Glomerular visceral epithelial cell (primary cell): ENCODE measurements around the gene FLT1.

Experiments used
- DNase-seq: peaks from one replicate; pipeline ENCODE4 v3.0.0-alpha.2; 2016; ENCODE audit errors: extremely low spot score

Gene FLT1

DNA sequence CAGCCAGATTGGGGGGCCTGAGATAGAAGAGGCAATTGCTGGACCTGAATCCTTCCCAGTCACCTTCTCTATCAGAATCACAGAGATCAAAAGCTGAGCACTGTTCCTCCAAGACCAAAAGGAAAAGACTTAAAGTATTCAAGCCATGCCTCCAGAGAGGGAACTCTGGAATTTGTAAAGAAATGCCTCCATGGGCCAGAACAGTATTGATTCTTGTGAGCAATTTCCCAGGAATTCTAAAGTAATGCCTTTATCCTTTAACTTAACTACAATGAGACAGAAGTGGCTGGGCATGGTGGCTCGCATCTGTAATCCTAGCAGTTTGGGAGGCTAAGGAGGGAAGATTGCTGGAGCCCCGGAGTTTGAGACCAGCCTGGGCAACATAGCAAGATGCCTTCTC, 148.8 kb downstream of the FLT1 start:
- no peak for DNase-seq

DNA sequence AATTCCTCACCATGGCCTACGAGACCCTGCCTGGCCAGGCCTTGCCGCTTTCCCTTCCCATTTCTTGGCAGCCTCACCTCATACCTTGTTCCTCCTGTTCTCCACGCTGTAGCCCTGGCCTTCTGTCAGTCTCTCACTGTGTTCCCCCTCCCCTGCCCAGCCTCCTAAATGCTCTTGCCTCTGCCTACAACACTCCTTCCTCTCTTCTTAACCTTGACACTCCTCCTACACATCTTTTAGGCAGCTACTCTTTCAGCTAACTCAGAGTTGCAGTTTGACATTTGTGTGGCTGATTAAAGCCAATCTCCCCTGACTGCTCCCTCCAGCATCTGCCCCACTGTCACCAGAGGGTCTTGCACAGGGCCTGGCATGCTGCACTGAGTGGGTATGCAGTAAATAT, 150.8 kb downstream of the FLT1 start:
- no peak for DNase-seq

DNA sequence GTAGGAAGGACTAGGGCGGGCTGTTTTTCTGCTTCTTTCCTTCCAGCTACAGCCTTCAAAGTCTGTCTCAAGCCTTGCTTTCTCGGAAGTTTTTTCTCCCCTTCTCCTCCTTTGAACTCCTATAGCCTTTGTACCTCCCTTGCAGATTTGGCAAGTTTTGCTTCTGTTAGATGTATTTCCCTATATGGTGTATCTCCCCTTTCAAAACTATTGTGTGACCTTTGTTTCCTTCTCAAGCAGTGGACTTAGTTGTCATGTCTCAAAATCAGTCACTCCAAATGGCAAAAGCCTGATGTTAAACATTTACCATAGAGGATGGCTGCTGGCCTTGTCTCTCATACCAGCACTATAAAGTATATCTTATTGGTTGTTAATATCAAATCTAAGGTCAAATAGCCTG, 152.7 kb downstream of the FLT1 start:
- DNase-seq, result no peak

GRCh38 chr13:28340272-28340793, 154.6 kb downstream of the FLT1 start:
- no peak for DNase-seq

- DNase-seq, result no peak
Measured at GRCh38 chr13:28339419-28339818, 155.5 kb downstream of the FLT1 start.

DNA sequence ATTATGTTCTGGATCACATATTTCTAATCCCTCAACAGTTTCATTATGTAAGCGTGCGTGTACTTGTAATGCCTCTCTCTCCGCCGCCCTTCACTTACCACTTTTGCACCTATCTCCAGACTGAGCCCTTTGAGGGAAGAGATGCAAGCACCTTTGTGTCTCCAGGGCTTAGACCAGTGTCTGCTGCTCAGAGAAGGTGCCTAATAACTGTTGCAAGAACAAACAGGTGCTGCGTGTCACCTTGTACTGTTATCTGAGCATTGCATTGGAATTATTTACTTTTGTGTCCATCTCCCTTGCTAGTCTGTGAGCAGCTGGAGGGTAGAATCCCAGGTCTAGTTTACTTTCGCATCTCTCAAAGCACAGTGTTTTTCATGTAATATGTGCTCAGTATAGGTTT, 156.2 kb downstream of the FLT1 start:
- DNase-seq, result no peak

GRCh38 chr13:28338006-28338574, 156.8 kb downstream of the FLT1 start:
- DNase-seq, result no peak

DNA sequence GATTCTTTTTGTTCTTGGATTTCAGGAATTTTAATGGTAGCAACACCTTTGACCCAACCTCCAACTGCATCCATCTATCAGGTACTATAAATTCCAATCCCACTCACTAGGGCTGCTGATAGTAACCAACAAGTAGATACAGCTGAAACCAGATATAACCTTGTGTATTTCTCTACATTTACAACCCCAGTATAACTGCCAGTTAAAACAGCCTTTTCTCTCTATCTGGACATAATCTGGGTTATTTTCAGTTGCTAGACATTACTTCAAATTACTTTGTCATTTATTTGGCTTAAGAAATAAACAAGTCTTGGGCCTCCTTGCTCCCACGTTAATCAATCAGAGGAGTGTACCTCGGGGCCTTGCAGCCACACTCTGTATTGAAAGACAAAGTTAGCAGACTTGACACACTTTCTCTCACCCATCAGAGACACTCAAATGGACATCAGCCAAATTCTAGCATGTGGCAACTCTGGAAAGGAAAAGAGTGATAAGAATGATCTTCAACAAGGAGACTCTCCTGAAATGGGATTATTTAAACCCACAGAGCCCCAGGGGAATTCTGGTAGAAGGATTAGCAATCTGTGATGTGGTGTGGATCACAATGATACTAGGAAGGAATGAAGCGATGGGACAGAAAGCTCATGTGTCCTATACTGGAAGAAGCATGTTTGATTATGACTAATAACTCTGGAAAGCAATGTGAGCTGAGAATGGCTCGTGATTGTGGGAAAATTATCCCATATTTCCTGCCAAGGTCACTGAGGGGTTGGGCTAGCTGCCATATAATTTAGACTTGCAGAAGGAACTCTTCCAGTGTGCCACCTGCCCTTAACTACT, 157.5 kb downstream of the FLT1 start:
- no peak for DNase-seq

DNA sequence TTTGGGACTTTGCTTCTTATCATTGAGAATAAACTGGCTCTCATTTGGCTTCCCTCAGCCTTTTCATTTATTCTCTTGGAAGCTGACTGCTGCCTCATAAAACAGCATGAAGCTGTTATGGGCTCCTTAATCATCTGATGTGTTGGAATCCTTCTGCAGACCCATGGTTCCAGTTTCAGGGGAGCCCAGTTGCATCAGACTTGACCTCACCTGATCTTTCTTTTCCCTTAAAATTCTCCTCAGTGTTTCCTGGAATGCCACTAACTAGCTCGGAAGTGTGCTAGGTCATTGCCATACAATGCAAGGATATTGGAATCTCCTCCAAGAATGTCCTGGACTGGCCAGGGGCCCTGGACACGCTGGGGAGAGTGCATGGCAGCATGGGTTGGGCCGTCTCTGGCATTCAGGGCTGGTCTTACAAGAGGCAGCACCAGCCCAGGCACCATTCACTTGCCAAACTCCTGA, 158.7 kb downstream of the FLT1 start:
- DNase-seq, result no peak

DNA sequence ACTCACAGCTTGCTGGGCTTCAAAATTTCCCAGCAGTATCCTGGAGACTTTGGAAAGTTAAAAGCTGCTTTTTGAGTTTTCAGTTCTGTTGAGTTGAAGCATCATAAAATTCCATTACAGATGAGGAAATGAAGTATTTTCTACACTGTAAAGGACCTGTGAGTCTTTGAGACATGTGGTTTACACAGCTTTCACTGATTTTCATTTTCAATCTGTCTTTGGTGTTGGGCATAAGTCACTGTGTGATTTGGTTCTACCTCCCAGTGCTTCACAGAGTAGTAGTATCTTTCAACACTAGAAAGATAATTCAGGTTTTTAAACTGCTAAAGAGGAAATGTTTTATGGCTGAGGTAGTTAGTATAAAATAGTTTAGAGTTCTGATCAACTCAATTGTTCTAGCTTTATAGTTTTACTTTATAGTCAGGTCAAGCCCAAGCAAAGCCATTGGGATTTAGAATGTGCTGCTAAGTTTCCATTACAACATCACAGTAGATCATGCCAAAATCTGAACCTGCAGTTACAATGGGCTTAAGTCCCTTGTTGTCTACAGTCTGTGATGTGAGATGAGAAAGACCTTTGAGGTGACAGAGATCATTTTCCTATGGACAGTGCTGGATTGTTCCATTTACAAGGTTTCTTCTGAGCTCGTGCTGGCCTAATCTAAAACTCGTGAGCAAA, 161.6 kb downstream of the FLT1 start:
- no peak for DNase-seq

GRCh38 chr13:28329395-28330158, 165.4 kb downstream of the FLT1 start:
- no peak for DNase-seq

GRCh38 chr13:28328271-28328607, 166.7 kb downstream of the FLT1 start:
- no peak for DNase-seq

- DNase-seq, result no peak
Measured at GRCh38 chr13:28327373-28328270, 167.3 kb downstream of the FLT1 start.

- no peak for DNase-seq
Measured at GRCh38 chr13:28326056-28326455, 168.9 kb downstream of the FLT1 start.

GRCh38 chr13:28325022-28325421, 169.9 kb downstream of the FLT1 start:
- no peak for DNase-seq

- peak; percentile 58 for DNase-seq
Measured at GRCh38 chr13:28324181-28324789, 170.6 kb downstream of the FLT1 start.

- DNase-seq, result no peak
Measured at GRCh38 chr13:28322256-28322905, 172.5 kb downstream of the FLT1 start.

DNA sequence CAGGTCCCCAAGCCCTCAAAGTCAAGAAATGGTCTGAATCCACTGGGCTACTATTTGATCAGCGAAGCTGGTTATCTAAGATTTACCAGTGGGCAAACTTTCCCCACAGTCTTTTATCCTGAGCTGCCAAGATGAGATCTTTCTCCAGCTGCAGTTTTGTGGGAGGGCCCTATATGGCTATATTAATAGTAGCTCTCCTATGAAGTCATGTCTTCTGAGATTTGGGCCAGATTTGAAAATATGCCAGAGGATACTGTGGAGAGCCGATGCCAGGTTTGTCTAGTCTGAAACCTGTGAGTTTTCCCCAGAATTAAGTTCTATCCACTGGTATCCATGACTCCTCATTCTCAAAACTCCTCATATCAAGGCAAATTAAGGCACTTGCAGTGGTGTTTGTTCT, 173.2 kb downstream of the FLT1 start:
- no peak for DNase-seq

DNA sequence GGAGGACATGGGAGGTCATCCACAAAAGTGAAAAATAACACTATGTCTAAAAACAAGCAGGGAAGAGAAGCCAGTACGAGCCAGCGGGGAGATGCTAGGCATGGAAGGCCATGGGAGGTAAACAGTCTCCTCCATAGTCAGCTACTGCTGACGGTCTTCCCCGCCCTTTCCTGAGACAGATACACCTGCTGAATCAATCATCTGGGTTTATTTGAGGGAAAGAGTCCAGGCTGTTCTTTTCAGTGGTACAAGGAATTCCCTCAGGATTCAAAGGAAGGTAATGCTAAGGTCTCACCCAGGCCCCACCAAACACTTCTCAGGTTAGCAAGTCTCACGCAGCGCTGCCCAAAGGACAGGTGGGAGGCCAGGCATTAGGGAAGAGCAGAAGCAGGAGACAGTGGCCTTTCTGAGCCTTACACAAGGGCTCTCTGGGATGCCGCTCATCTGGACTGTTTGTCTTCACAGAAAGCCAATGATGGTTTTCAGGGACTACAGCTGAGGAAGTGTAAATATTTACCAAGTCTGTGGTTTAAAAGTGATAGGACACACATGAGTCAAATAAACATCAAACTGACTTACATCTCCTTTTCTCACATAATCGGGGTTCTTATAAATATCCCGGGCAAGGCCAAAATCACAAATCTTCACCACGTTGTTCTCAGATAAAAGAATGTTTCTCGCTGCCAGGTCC, 173.9 kb downstream of the FLT1 start:
- no peak for DNase-seq
